Measurements from ENCODE around the gene HSFX2.
"Not testable (repeated sequence)": the region's sequence is repeated elsewhere in the genome, so short reads cannot be mapped to it uniquely, and the experiment has no call there.

The HSFX2 gene

DNA sequence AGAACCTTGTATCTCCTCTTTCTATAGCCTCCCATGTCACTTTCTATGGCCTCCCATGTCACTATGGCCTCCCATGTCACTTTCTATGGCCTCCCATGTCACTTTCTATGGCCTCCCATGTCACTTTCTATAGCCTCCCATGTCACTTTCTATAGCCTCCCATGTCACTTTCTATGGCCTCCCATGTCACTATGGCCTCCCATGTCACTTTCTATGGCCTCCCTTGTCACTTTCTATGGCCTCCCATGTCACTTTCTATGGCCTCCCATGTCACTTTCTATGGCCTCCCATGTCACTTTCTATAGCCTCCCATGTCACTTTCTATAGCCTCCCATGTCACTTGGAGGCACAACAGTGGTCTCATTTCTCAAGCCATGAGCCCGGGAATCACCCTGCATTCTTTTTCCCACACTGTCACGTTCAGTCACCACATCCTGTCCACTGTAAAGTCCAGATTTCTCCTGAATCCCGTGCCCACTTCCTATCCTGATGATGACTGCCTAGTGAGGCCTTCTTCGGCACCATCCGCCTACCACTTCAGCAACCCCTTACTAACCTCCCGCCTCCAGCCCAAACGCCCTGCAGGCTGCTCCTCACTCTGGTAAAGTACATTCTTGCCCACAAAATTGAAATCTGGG, 10.3 kb upstream of the HSFX2 start:
- in situ Hi-C loops (cut with MboI; ENCODE audit: low pct_unique_long_range_greater_than_20kb, low sequenced_read_pairs); DNase-seq: not testable (repeated sequence)

DNA sequence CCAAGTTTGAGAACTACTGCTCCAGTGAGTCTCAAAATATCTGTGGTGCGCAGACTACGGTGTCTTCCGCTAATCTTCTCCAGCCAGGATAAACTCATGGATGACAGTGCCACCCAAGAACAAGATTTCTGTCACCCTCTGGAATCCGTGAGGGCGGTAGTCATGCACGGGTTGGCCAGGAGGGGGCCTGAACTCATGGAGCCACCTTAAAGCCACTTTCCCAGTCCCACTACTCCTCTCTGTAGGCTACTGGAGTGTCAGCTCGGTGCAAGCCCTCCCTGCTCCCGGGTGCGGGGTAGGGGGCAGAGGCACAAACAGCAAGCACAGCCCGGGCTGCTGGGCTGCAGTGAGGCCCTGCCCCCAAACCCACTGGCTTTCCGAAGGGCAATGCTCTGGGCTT, 3.5 kb upstream of the HSFX2 start:
- DNase-seq; in situ Hi-C loops (cut with MboI; ENCODE audit: low pct_unique_long_range_greater_than_20kb, low sequenced_read_pairs): not testable (repeated sequence)

GRCh38 chrX:149595943-149596342, 829 bp upstream of the HSFX2 start:
- in situ Hi-C loops (cut with MboI; ENCODE audit: low pct_unique_long_range_greater_than_20kb, low sequenced_read_pairs); DNase-seq: not testable (repeated sequence)

DNA sequence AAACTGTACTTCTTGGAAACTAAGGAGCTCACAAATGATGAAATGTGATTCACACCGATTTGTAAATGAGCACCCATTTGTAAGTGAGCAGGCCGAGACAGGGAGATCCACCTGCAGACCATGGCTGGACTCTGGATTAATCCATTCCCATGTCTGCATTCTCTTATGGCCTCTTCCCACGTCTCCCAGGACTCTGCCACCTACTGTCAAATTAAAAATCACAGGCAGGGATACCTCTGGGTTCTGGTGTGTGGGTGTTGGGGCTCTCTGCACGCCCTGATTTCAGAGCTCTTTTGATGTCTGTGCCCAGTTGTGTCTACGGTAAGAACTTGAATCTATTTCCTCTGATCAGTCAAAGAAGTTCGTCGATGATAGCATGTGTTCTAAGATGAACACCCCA, 4.1 kb downstream of the HSFX2 start:
- in situ Hi-C loops (cut with MboI; ENCODE audit: low pct_unique_long_range_greater_than_20kb, low sequenced_read_pairs); DNase-seq: not testable (repeated sequence)

DNA sequence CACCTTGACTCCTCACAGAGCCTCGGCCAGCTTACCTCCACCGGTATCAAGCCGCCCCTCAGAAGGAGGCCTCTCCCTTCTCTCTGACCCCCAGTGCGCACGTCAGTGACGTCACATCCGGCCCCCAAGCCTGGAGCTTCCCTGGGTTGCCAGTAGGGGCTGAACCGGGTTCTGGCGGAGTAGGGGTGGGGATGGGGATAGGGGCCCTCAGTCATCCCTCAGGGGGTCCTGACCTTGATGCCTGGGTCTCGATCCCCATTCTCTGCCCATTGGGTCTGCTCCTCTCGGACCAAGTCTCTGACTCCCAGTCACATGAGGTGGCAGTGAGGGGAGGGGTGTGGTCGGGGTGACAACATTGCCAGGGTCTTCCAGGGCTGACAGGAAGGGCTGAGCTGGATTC, 7.8 kb downstream of the HSFX2 start, which contains the start of gene MAGEA9B:
MAGEA9B (minus strand) TSS at position 101 of the 400 bp plus-strand sequence. CDS start 4,280 bp downstream, outside the sequence.
- in situ Hi-C loops (cut with MboI; ENCODE audit: low pct_unique_long_range_greater_than_20kb, low sequenced_read_pairs), result not testable (repeated sequence)

DNA sequence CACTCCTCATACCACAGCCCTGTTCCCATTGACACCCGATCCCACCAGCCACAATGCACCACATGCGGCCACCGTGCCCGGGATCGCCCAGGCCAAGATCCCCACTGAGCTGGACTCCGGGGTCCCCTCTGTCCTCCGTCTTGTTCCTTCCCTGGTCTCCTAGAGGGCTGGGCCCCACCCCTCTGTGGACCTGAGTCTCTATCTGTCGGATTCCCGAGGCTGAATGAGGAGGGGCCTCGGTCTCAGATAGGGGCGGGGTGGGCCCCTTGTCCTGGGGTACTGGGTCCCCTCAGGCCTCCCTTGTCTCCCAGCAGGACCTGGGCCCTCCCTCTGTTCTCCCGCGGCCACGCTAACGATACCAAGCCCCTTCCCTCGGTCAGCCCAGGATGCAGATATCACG, 9.5 kb downstream of the HSFX2 start:
- in situ Hi-C loops (cut with MboI; ENCODE audit: low pct_unique_long_range_greater_than_20kb, low sequenced_read_pairs); DNase-seq: not testable (repeated sequence)

More for the DNA sequence above, 7.8 kb downstream of the HSFX2 start, which contains the start of gene MAGEA9B:
- not testable (repeated sequence) for DNase-seq

- DNase-seq; in situ Hi-C loops (cut with MboI; ENCODE audit: low pct_unique_long_range_greater_than_20kb, low sequenced_read_pairs): not testable (repeated sequence)
These were observed 21.7 kb downstream of the HSFX2 start for GRCh38 chrX:149573456-149573855.

GRCh38 chrX:149572743-149573142, 22.4 kb downstream of the HSFX2 start:
- in situ Hi-C loops (cut with MboI; ENCODE audit: low pct_unique_long_range_greater_than_20kb, low sequenced_read_pairs), result no loop called here
- no peak for DNase-seq

GRCh38 chrX:149571770-149572169, 23.3 kb downstream of the HSFX2 start:
- no peak for DNase-seq
- in situ Hi-C loops (cut with MboI; ENCODE audit: low pct_unique_long_range_greater_than_20kb, low sequenced_read_pairs), result no loop called here

- DNase-seq, result no peak
- in situ Hi-C loops (cut with MboI; ENCODE audit: low pct_unique_long_range_greater_than_20kb, low sequenced_read_pairs), result no loop called here
These were observed 24.4 kb downstream of the HSFX2 start for GRCh38 chrX:149570668-149571067.

DNA sequence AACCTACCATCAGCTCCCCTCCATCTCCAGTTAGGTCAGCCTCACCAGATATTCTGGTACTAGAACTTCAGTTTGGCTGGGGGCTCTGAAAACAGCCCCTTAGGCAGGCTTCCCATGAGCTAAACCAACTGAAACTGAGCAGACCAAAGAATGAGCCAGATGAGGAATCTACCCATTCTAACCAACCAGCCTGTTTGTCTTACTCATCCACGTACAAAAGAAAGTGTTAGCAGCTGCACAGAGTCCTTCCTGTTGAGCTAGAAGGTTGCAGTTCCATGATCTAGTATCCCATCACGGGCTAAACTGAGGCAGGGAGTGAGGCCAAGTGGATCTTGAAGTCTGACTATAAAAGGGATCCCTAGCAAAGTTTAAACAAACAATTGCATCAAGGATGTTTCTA, 25.3 kb downstream of the HSFX2 start:
- in situ Hi-C loops (cut with MboI; ENCODE audit: low pct_unique_long_range_greater_than_20kb, low sequenced_read_pairs), result no loop called here
- DNase-seq, result no peak

DNA sequence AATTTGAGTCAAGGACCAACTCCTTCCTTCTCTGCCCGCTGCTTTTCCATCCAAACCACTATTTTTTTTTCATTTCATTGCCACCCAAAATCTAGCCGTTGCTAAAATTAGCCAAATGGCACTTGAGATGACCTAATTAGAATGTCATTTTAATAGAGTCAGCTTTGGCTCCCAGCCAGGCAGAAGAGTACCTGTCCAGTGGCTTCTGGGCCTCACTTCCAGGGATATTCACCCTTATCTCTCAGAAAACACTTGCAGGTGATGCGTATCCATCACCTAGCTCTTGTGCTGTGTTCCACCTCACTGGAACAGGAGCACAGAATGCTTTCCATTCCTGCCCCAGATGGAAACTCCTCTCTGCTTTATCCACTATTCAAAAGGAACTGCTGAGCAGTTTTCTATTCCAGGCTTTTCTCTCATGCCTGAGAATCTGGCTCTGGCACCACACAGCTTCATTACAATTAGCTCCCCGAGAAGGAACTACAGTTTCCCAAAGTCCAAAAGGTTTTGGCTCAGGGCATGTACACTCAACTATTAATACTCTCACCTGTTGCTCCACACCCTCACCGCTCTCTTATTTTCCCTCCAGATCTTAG, 26.3 kb downstream of the HSFX2 start:
- no peak for DNase-seq
- in situ Hi-C loops (cut with MboI; ENCODE audit: low pct_unique_long_range_greater_than_20kb, low sequenced_read_pairs), result no loop called here

DNA sequence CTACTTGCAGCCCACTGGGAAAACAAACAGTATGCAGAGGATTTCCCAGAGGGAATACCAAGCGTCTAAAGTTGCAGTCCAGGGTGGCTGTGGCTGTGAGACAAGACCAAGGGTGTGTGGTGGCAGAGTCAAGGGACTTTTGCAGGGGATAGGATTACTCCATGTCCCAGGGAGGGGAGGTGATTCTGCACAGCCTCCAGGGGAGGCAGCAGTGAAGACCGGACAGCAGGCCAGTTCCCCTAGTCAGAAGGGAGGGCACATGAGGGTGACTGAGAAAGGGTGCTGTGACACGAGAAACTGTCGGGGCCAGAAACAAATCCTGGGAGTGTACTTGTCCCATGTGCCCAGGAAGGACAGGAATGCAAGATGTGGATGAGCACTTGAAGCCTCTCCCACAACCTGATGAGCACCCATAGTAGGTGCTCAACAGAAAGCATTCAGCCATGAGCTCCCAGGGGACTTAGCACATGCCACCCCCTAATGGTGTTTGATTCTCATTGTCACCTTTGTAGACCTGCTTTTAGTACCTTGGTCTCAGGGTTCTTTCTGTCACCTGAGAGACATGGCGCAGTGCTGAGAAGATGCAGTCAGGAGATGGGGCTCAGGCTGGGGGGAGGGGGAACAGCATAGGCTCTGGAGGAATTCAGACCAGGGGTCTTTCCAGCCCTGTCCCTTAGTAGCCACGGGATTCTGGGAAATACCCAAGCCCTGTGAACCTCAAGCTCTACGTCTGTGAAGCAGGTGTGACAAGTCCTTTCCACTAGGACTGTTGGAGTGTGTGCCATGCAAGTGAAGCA, 27.3 kb downstream of the HSFX2 start:
- in situ Hi-C loops (cut with MboI; ENCODE audit: low pct_unique_long_range_greater_than_20kb, low sequenced_read_pairs), result no loop called here
- DNase-seq, result no peak

DNA sequence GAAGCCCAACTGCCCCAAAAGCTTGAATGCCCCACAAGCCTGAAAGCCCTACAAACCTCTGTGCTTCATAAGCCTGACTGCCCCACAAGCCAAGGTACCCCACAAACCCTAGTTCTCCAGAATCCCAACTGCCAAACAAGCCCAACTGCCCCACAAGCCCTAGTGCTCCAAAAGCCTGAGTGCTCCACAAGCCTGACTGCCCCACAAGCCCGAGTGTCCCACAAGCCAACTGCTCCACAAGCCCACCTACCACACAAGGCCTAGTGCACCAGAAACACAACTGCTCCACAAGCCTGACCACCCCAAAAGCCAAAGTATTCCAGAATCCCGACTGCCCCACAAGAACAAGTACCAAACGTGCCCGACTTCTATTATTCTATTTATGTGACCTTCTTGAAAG, 31.8 kb downstream of the HSFX2 start:
- no peak for DNase-seq
- in situ Hi-C loops (cut with MboI; ENCODE audit: low pct_unique_long_range_greater_than_20kb, low sequenced_read_pairs), result no loop called here

DNA sequence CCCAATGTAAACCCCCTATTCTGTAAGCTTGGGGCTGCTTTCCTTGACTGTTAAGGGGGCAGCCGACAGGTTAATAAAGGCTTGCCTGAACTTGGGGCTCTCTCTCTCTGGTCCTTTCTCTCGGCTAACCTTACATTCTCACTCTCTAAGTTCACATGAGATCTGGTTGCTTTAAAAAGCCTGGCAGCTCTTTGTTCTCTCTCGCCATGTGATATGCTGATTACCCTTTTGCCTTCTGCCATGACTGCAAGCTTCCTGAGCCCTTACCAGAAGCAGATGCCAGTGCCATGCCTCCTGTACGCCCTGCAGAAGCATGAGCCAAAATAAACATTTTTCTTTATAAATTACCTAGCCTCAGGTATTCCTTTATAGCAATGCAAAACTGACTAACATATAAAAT, 39.9 kb downstream of the HSFX2 start:
- in situ Hi-C loops (cut with MboI; ENCODE audit: low pct_unique_long_range_greater_than_20kb, low sequenced_read_pairs); DNase-seq: not testable (repeated sequence)

DNA sequence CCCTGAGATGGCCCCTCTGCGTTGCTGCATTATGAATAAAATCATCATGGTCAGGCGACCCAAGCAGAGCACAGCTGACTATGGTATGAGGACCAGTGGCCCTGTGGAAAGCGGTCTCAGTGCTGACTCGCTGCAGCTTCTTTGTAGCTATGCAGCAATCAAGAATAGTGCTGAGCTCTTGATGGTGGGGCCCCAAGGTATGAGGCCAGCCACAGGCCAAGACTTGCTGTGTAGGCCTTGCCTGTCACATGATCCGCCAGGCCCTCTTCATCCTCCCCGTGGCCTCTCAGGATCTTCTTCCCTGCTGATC, 43.2 kb downstream of the HSFX2 start:
- DNase-seq; in situ Hi-C loops (cut with MboI; ENCODE audit: low pct_unique_long_range_greater_than_20kb, low sequenced_read_pairs): not testable (repeated sequence)

GRCh38 chrX:149551245-149551938, 43.7 kb downstream of the HSFX2 start:
- in situ Hi-C loops (cut with MboI; ENCODE audit: low pct_unique_long_range_greater_than_20kb, low sequenced_read_pairs); DNase-seq: not testable (repeated sequence)

GRCh38 chrX:149550454-149550853, 44.7 kb downstream of the HSFX2 start:
- in situ Hi-C loops (cut with MboI; ENCODE audit: low pct_unique_long_range_greater_than_20kb, low sequenced_read_pairs); DNase-seq: not testable (repeated sequence)

DNA sequence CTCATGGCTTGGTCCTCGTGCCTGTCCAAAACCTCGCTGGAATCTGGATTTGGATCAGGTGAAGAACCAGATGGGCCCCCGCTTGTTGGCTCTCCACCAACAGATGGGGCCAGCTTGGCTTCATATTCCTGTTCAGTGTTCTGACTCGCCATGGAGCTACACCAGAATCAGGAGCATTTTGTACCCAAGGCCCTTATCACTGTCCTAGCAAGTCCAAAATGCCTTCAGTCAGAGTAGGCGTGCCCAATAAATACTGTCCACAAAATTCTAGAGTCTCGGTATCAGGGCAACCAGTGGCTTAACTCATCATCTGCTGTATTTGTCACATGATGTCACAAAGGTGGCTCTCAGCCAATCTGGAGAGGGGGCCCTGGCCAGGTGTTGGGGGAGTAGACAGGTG, 45.4 kb downstream of the HSFX2 start, which contains the start of gene HSFX3:
HSFX3 (minus strand) TSS at position 224 of the 400 bp plus-strand sequence; CDS start at position 152, 72 bp downstream.
- DNase-seq; in situ Hi-C loops (cut with MboI; ENCODE audit: low pct_unique_long_range_greater_than_20kb, low sequenced_read_pairs): not testable (repeated sequence)

All from KBM-7 (cell line).